Measurements from ENCODE around the gene FCRL5.
A peak's percentile ranks its signal among the peaks of the same experiment; 100 is the strongest.
"Not testable (repeated sequence)": the region's sequence is repeated elsewhere in the genome, so short reads cannot be mapped to it uniquely, and the experiment has no call there.

The FCRL5 gene

GRCh38 chr1:157551694-157552693 lies at the start of gene FCRL5:
Gene FCRL5 (minus strand): TSS chr1:157552515. CDS start chr1:157552362, 153 bp downstream.
- DNase-seq = no peak

DNA sequence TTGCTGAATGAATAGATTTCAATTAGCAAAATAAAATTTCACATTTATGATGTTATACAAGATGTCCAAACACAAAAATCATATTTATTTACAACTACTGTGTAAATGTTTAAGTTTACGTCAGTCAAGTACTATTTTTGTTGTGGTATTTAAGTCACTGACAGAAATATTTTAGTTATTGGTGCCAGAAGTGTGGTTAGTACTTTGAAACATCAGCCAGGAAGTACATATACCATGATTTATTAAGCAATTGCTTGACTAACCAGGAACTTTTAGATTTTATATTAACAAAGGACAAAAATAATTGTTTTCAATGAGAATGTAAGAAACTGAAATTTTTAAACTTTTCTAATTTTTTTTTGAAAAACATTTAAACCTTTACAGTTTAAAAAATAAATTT lies 47.9 kb upstream of the FCRL5 start:
- DNase-seq = no peak

DNA sequence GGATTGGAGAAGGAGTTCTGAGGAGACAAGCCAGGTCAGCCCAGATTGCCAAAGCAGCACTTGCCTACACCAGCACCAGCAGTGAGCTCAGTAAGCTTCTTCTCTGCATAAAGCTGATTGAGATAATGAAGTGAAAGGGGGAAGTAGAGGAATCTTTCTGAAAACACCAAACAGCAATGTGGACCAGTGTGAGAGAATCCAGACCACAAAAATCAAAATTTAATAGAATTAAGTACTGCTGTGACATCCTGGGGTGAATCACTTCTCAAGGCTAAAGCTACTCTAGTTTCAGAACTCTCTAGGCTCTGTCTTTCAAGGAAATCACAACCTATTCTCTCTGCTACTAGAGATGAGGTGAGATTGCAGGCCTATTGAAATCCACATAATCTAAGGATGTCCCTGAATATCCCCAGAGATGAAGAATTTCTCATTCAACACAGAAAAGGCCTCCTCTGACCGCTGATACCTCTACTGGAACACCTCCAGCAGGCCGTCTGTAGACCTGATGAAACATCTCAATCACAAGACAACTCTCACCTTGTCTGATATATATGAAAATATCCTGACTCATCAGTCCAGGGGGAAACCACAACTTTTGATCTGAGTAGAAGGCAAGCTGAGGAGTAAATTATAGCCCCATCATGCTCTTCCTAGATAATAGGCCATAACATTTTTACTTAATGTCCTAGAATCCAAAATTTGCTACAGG lies 45.8 kb upstream of the FCRL5 start, which contains the start of gene FCRL4:
TSS of gene FCRL4 (minus strand) at position 127 of the 709 bp plus-strand sequence. CDS start 141 bp downstream, outside the sequence.
- DNase-seq = no peak

GRCh38 chr1:157596384-157596783 lies 44.1 kb upstream of the FCRL5 start:
- no peak for DNase-seq

DNA sequence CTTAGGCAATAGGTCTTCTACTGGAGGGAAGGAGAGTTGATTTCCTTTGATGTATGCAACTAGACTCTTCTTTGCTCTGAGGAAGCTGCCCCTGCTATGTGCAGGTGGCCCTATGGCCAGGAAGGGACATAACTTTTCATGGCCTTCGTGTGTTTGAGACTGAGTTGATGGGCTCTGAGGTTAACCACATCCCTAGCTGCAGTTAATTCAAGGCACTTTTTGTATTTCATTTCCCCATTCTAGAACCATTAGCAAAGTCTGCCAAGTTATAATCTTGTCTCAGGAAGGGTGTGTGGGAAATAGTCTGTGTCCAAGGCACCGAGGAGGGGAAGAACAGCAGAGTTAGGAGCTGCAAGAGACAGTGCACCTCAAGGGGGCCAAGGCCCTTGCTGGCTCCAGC lies 43.0 kb upstream of the FCRL5 start:
- no peak for DNase-seq

DNA sequence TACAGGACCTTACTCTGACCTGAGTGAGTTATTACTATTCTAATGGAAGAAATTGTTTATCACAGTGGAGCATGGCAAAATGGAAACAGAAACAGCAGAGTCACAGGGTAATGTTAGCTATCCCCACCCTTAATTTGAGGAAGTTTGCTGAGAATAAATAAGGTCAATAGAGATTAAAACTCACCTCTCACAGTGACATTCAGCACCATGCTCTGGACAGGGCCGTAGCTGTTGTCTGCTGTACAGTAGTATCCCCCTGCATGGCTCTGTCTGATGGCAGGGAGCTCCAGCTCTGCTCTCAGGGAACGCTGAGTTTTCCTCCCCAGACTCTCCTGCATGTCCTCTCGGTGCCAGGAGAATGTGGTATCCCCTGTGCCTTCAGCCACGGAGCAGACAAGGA lies 33.7 kb upstream of the FCRL5 start:
- no peak for DNase-seq

GRCh38 chr1:157584503-157584902 lies 32.2 kb upstream of the FCRL5 start:
- DNase-seq = no peak

GRCh38 chr1:157580828-157581210 lies 28.5 kb upstream of the FCRL5 start:
- DNase-seq = no peak

- DNase-seq = peak; percentile 52
Observed at GRCh38 chr1:157580179-157580827, 28.0 kb upstream of the FCRL5 start.

DNA sequence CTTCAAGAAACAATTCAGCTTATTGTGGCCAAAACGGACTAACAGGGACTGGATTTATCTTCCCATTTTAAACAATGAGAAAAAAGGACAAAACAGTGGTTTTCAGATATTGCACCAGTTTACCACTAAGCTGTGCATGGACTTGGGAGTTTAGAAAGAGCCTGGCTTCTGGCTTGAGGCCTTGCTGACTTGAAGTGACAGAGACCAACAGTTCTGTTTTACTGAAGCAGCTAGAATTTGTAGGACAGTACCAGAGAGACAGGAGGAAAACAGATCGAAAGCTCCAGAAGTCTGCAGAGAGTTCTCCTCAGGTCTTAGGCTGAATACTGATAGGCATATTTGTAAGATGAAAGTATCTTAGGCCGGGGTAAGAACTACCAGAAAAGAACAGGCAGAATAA lies 25.1 kb upstream of the FCRL5 start:
- no peak for DNase-seq

DNA sequence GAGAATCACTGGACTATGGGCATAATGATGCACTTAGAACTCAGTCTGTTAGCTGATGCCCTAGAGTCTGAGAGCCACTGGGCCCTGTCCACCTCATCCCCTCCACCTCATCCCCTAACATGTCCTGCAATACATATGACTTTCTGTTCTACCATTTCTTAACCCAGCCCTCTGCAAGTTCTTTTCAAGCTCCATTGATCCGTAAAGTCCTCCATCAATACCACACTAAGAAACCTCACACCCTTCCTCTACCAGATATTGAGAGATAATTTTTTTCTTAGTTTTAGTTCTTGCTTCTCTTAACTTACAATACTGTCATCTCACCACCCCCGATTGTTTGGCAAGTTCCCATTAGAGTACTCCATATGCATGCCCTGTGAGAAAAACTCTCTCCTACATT lies 23.4 kb upstream of the FCRL5 start:
- no peak for DNase-seq

GRCh38 chr1:157574836-157575235 lies 22.5 kb upstream of the FCRL5 start:
- DNase-seq = no peak

DNA sequence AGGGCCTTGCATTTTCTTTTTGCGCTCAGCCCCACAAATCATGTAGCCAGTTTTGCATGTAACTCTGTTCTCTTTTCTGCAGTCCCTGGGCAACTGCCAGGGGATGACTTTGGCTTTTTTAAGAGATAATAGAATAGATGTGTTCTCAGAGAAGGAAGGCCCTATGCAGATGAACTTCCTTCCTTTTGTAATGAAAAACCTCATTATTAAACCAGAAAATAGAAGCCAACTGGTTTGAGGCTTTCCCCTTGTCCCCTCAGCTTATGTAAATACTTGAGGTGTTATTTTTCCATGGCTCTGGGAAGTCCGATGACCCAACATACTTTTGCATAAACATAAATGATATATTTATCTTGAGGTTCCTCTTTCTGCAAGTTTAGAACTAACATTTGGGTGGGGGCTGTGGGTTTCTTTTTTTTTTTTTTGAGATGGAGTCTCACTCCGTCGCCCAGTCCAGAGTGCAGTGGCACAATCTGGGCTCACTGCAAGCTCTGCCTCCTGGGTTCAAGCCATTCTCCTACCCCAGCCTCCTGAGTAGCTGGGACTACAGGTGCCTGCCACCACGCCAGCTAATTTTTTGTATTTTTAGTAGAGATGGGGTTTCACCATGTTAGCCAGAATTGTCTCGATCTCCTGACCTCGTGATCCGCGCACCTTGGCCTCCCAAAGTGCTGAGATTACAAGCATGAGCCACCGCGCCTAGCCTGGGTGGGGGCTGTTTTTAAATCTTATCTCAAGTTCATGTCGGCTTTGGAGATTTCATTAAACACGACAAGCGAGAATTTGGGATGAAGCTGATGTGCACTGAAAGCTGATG lies 14.4 kb upstream of the FCRL5 start:
- no peak for DNase-seq

- DNase-seq = no peak
Observed at GRCh38 chr1:157562515-157562914, 10.2 kb upstream of the FCRL5 start.

DNA sequence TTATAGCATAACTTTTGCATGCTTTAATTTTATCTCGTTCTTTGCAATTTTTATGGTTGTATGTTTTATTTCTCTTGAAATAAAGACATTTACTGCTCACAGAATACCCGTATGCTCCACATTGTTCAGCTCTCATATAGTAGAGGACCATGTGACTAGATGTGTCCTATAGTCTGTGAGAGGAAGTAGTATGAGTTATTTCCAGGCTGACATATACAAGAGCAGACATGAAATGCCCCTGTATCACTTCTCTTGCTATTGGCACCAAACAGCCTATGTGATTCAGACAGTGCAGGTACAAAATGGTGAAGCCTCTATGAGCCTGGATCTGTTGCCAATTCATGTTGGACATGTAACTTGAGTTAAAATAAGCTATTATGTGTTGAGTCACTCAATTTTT lies 5.8 kb upstream of the FCRL5 start:
- DNase-seq = no peak

DNA sequence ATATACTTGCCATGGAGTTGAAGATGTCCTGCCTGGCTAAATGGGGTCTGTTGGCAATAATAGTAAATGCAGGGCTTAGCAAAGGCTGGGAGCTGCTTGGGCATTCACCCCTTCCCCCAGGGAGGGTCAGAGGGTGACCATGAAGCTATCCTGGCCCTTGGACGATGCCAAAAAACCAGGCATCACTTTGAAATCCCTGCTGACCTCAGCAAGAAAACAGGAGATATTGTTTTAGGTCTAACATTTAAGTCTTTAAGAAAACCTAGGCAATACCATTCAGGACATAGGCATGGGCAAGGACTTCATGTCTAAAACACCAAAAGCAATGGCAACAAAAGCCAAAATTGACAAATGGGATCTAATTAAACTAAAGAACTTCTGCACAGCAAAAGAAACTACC lies 4.2 kb downstream of the FCRL5 start:
- DNase-seq = not testable (repeated sequence)

- DNase-seq = no peak
Observed at GRCh38 chr1:157542676-157543075, 9.6 kb downstream of the FCRL5 start.

- DNase-seq = peak; percentile 2
Observed at GRCh38 chr1:157540852-157541251, 11.5 kb downstream of the FCRL5 start.

DNA sequence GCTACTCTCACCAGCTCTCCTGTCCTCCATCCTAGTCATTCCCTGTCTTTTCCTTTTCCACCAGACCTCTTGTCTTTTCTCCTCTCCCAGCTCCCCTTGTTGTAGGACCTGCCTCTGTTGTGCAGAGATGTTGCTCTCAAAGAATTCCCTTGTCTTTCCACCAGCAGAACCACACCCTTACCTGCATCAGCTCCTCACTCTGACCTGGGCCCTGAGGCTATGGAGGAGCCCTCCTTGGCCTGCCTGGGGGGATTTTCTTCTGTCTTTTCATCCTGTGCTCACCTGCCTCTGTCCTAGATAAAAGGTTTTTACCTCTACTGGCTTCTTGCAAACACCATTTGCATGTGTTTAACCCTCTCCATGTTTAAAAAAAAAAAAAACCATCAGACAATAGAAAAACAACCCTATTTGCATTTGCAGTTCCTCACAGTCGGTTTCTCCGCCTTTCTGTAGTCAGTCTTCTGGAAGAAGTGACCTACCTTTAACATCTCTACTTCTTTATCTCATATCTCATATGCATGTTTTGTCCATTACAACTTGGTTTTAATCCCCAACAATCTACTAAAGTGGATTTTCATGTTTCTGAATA lies 12.1 kb downstream of the FCRL5 start:
- no peak for DNase-seq

GRCh38 chr1:157539568-157539967 lies 12.7 kb downstream of the FCRL5 start:
- no peak for DNase-seq

- DNase-seq = no peak
Observed at GRCh38 chr1:157532569-157532968, 19.7 kb downstream of the FCRL5 start.
